ENCODE results near the gene COA8. TPM values are rescaled to one million over a fixed set of nuclear protein-coding genes. Genes with fewer than 3 reads are reported as not detected.

The COA8 gene
- total RNA-seq, 3 donors from 2014 or later (not counting 1 experiment from before 2014, with no cell fraction given): 22.2 to 32.0 (median 24.9) TPM

- no peaks in the 10 kb centered on the region for H3K36me3 Mint-ChIP-seq
- H3K9me3 Mint-ChIP-seq: no peaks in the 10 kb centered on the region
- H3K4me1 Mint-ChIP-seq: peaks cover 6 to 11% of the 10 kb centered on the region in 2 donors
- WGBS (ENCODE audit: insufficient coverage): 93% methylated on average over 17 of the region's 17 CpGs
- H3K4me3 ChIP-seq (ENCODE audit: low read length): no peak overlapping the region
- no peak overlapping the region for H3K4me3 Mint-ChIP-seq
- no peak for TF ChIP-seq CTCF (IDR thresholded peaks at IDR 0.05)
- no peak overlapping the region for H3K27ac ChIP-seq (ENCODE audit: low read length)
- ATAC-seq: no peak
- intact Hi-C loops (cut with micrococcal nuclease): no loop called here
- H3K36me3 ChIP-seq (ENCODE audit: control insufficient read depth, insufficient read depth, low read length): peaks cover 2% of the 10 kb centered on the region
- no peak overlapping the region for H3K27ac Mint-ChIP-seq
- peaks cover 7% of the 10 kb centered on the region for H3K4me1 ChIP-seq (ENCODE audit: control insufficient read depth, insufficient read depth, low read length)
- no peak for DNase-seq
- no peaks in the 10 kb centered on the region for H3K27me3 ChIP-seq (ENCODE audit: control insufficient read depth, insufficient read depth, low read length)
- H3K9me3 ChIP-seq (ENCODE audit: control insufficient read depth, insufficient read depth, low read length): no peaks in the 10 kb centered on the region
- H3K27me3 Mint-ChIP-seq (ENCODE audit: low read depth in 2 of 2): no peaks in the 10 kb centered on the region
Measured at GRCh38 chr14:103551338-103551762, 11.4 kb upstream of the COA8 start.

GRCh38 chr14:103552011-103552845 lies 10.5 kb upstream of the COA8 start:
- intact Hi-C loops (cut with micrococcal nuclease): no loop called here
- DNase-seq (no peak), ATAC-seq (no peak)
- no peaks in the 10 kb centered on the region for H3K4me1 ChIP-seq (ENCODE audit: control insufficient read depth, insufficient read depth, low read length)
- no peaks in the 10 kb centered on the region for H3K27me3 Mint-ChIP-seq (ENCODE audit: low read depth in 2 of 2)
- peaks cover 4% of the 10 kb centered on the region for H3K36me3 ChIP-seq (ENCODE audit: control insufficient read depth, insufficient read depth, low read length)
- WGBS (ENCODE audit: insufficient coverage): 90% methylated on average over 18 of the region's 18 CpGs
- TF ChIP-seq CTCF (IDR thresholded peaks at IDR 0.05): no peak
- no peaks in the 10 kb centered on the region for H3K9me3 ChIP-seq (ENCODE audit: control insufficient read depth, insufficient read depth, low read length)
- peaks cover 15% of the 10 kb centered on the region in 2 donors for H3K4me1 Mint-ChIP-seq
- no peaks in the 10 kb centered on the region for H3K27me3 ChIP-seq (ENCODE audit: control insufficient read depth, insufficient read depth, low read length)
- no peaks in the 10 kb centered on the region for H3K9me3 Mint-ChIP-seq
- no peaks in the 10 kb centered on the region for H3K36me3 Mint-ChIP-seq
- H3K27ac ChIP-seq (ENCODE audit: low read length): no peak overlapping the region
- no peak overlapping the region for H3K27ac Mint-ChIP-seq
- no peak overlapping the region for H3K4me3 Mint-ChIP-seq
- no peak overlapping the region for H3K4me3 ChIP-seq (ENCODE audit: low read length)

- Mint-ChIP-seq H3K27me3 (ENCODE audit: low read depth in 2 of 2) (no peaks in the 10 kb centered on the region), H3K36me3 (no peaks in the 10 kb centered on the region), H3K9me3 (no peaks in the 10 kb centered on the region), H3K4me3 (no peak overlapping the region), H3K4me1 (peaks cover 17% of the 10 kb centered on the region in 2 donors), H3K27ac (no peak overlapping the region)
- intact Hi-C loops (cut with micrococcal nuclease): no loop called here
- Histone ChIP-seq H3K4me1 (ENCODE audit: control insufficient read depth, insufficient read depth, low read length) (no peaks in the 10 kb centered on the region), H3K27ac (ENCODE audit: low read length) (no peak overlapping the region), H3K9me3 (ENCODE audit: control insufficient read depth, insufficient read depth, low read length) (no peaks in the 10 kb centered on the region), H3K27me3 (ENCODE audit: control insufficient read depth, insufficient read depth, low read length) (no peaks in the 10 kb centered on the region), H3K4me3 (ENCODE audit: low read length) (no peak overlapping the region), H3K36me3 (ENCODE audit: control insufficient read depth, insufficient read depth, low read length) (peaks cover 4% of the 10 kb centered on the region)
- 92% methylated on average over 11 of the region's 11 CpGs for WGBS (ENCODE audit: insufficient coverage)
- no peak for ATAC-seq
- TF ChIP-seq CTCF (IDR thresholded peaks at IDR 0.05): no peak
- no peak for DNase-seq
Measured at GRCh38 chr14:103552846-103553210, 9.9 kb upstream of the COA8 start.
